GM21723 (cell line): ENCODE results near the gene TLR5.
A peak's percentile ranks its signal among the peaks of the same experiment; 100 is the strongest.

Experiments
- ATAC-seq: cut with Tn5 transposase; IDR thresholded peaks from one replicate; pipeline ENCODE4 v1.9.1; 2021; ENCODE audit warnings: mild to moderate bottlenecking, moderate library complexity; ENCODE audit not compliant: unreplicated experiment

TLR5 gene

GRCh38 chr1:223147873-223148272 lies 4.8 kb upstream of the TLR5 start:
- ATAC-seq: no peak

- no peak for ATAC-seq
These were observed 4.4 kb upstream of the TLR5 start for GRCh38 chr1:223147409-223147808.

- no peak for ATAC-seq
These were observed 3.7 kb upstream of the TLR5 start for GRCh38 chr1:223146745-223147144.

- no peak for ATAC-seq
These were observed 1.9 kb upstream of the TLR5 start for GRCh38 chr1:223144914-223145313.

- no peak for ATAC-seq
These were observed 1.4 kb upstream of the TLR5 start for GRCh38 chr1:223144431-223144830.

- peak; percentile 37 for ATAC-seq
These were observed 645 bp upstream of the TLR5 start for GRCh38 chr1:223143537-223144248.

- ATAC-seq: no peak
These were observed 779 bp downstream of the TLR5 start for GRCh38 chr1:223142269-223142668.

GRCh38 chr1:223140611-223141405 lies 2.2 kb downstream of the TLR5 start:
- no peak for ATAC-seq

- ATAC-seq: no peak
These were observed 5.5 kb downstream of the TLR5 start for GRCh38 chr1:223137455-223138085.

- ATAC-seq: no peak
These were observed 7.0 kb downstream of the TLR5 start for GRCh38 chr1:223136086-223136485.

- no peak for ATAC-seq
These were observed 7.7 kb downstream of the TLR5 start for GRCh38 chr1:223135176-223135942.

GRCh38 chr1:223133824-223134435 lies 9.1 kb downstream of the TLR5 start:
- ATAC-seq: peak; percentile 88

GRCh38 chr1:223133306-223133823 lies 9.7 kb downstream of the TLR5 start:
- ATAC-seq: no peak

GRCh38 chr1:223129229-223129901 lies 13.7 kb downstream of the TLR5 start:
- peak; percentile 50 for ATAC-seq

- ATAC-seq: no peak
These were observed 16.3 kb downstream of the TLR5 start for GRCh38 chr1:223126741-223127140.

- no peak for ATAC-seq
These were observed 17.3 kb downstream of the TLR5 start for GRCh38 chr1:223125766-223126165.

- ATAC-seq: no peak
These were observed 19.9 kb downstream of the TLR5 start for GRCh38 chr1:223123011-223123610.

GRCh38 chr1:223118418-223118817 lies 24.6 kb downstream of the TLR5 start:
- no peak for ATAC-seq

- ATAC-seq: no peak
These were observed 26.1 kb downstream of the TLR5 start for GRCh38 chr1:223116950-223117349.
